SK-N-SH treated with all-trans-retinoic acid at 6 μM for 48 hours (cell line): ENCODE results near the gene CTNND1.

Experiments used
- ARNTL ChIP-seq: fragments of 450-650 bp; formaldehyde crosslinking; IDR thresholded peaks from 2 replicates; pipeline ENCODE4 v1.5.0; 2020; ENCODE audit warnings: low read depth, mild to moderate bottlenecking, moderate library complexity, borderline replicate concordance
- BACH2 ChIP-seq: fragments of 250-450 bp; sonication (Bioruptor Pico); IDR thresholded peaks from 2 replicates; pipeline ENCODE4 v1.9.0; 2021; ENCODE audit warnings: mild to moderate bottlenecking, borderline replicate concordance
- CSDC2 ChIP-seq: fragments of 250-450 bp; sonication (Bioruptor Pico); IDR thresholded peaks from 2 replicates; pipeline ENCODE4 v1.5.0; 2020; ENCODE audit warnings: mild to moderate bottlenecking, moderate library complexity
- ISL1 ChIP-seq: fragments of 250-450 bp; sonication (Bioruptor Pico); IDR thresholded peaks from 2 replicates; pipeline ENCODE4 v2.1.2; 2022; ENCODE audit warnings: mild to moderate bottlenecking, moderate library complexity
- PPARA ChIP-seq: fragments of 250-450 bp; sonication (Bioruptor Pico); IDR thresholded peaks from 2 replicates; pipeline ENCODE4 v1.5.0; 2020; ENCODE audit warnings: mild to moderate bottlenecking, borderline replicate concordance
- RARB ChIP-seq: fragments of 250-450 bp; sonication (Bioruptor Pico); IDR thresholded peaks from 2 replicates; pipeline ENCODE4 v1.8.0; 2021; ENCODE audit warnings: mild to moderate bottlenecking, moderate library complexity
- TSHZ2 ChIP-seq: fragments of 250-450 bp; sonication (Bioruptor Pico); IDR thresholded peaks from 2 replicates; pipeline ENCODE4 v1.5.0; 2020; ENCODE audit warnings: mild to moderate bottlenecking, moderate library complexity
- ZC3H10 ChIP-seq: fragments of 250-450 bp; sonication (Bioruptor Pico); IDR thresholded peaks from 2 replicates; pipeline ENCODE4 v1.5.1; 2021; ENCODE audit warnings: mild to moderate bottlenecking, moderate library complexity
- ZFP3 ChIP-seq: fragments of 250-450 bp; sonication (Bioruptor Pico); IDR thresholded peaks from 2 replicates; pipeline ENCODE4 v1.5.0; 2020; ENCODE audit warnings: mild to moderate bottlenecking, moderate library complexity
- ZNF565 ChIP-seq: fragments of 450-650 bp; formaldehyde crosslinking; conservative IDR thresholded peaks from 2 replicates; pipeline ENCODE4 v1.5.0; 2020; ENCODE audit warnings: low read depth, mild to moderate bottlenecking, moderate library complexity
- ZNF8 ChIP-seq: fragments of 450-650 bp; formaldehyde crosslinking; IDR thresholded peaks from 2 replicates; pipeline ENCODE4 v1.5.0; 2020; ENCODE audit warnings: mild to moderate bottlenecking, moderate library complexity
- TF ChIP-seq, protein P1 (sequence below): fragments of 250-450 bp; sonication (Bioruptor Pico); IDR thresholded peaks from 2 replicates; pipeline ENCODE4 v1.8.0; 2021; ENCODE audit warnings: low read depth, mild to moderate bottlenecking, moderate library complexity, borderline replicate concordance

GRCh38 chr11:57742087-57742452 is 19.5 kb upstream of the CTNND1 start:
- TF ChIP-seq ZFP3 (CRISPR knock-in tag) (no peak), BACH2 (CRISPR knock-in tag) (no peak), RARB (CRISPR knock-in tag) (no peak), ARNTL (CRISPR knock-in tag) (no peak), ZNF8 (no peak), CSDC2 (CRISPR knock-in tag) (no peak), ZC3H10 (CRISPR knock-in tag) (no peak), ISL1 (CRISPR knock-in tag) (no peak), ZNF565 (CRISPR knock-in tag) (no peak), TSHZ2 (no peak), PPARA (CRISPR knock-in tag) (no peak)
- TF ChIP-seq, protein P1, sequence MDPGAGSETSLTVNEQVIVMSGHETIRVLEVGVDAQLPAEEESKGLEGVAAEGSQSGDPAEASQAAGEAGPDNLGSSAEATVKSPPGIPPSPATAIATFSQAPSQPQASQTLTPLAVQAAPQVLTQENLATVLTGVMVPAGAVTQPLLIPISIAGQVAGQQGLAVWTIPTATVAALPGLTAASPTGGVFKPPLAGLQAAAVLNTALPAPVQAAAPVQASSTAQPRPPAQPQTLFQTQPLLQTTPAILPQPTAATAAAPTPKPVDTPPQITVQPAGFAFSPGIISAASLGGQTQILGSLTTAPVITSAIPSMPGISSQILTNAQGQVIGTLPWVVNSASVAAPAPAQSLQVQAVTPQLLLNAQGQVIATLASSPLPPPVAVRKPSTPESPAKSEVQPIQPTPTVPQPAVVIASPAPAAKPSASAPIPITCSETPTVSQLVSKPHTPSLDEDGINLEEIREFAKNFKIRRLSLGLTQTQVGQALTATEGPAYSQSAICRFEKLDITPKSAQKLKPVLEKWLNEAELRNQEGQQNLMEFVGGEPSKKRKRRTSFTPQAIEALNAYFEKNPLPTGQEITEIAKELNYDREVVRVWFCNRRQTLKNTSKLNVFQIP: no peak
